HEK293 (cell line): ENCODE data around the gene PTPN18.

Experiments
- CTCF ChIA-PET: fragments of 350-600 bp; formaldehyde crosslinking; extraction: SDS; loops from one replicate; lab custom pipeline; 2021; ENCODE audit warnings: antibody characterized with exemption; lab: Yijun Ruan, JAX
- POLR2A ChIA-PET: fragments of 300-600 bp; formaldehyde crosslinking; extraction: SDS; loops from one replicate; lab custom pipeline; 2020; ENCODE audit warnings: antibody characterized with exemption, inconsistent platforms; lab: Yijun Ruan, JAX
- H3K27ac ChIP-seq: fragments of 200-500 bp; sonication (Bioruptor generic); 2 replicates; pipeline ENCODE4 v1.5.1; 2014; ENCODE audit warnings: low read depth, low read length, control low read depth, inconsistent platforms; ENCODE audit errors: extremely low read depth
- H3K36me3 ChIP-seq, 2 experiments: fragments of 200-500 bp in 1 of 2; sonication (Bioruptor generic) in 1 of 2; 1 replicate in 1 of 2; 2 replicates in 1 of 2; pipeline ENCODE4 v1.5.1; 2014 to 2017; ENCODE audit warnings: inconsistent platforms in 2 of 2, low read length in 2 of 2; ENCODE audit not compliant: control insufficient read depth in 2 of 2, insufficient read depth in 1 of 2
- H3K4me1 ChIP-seq: fragments of 200-500 bp; sonication (Bioruptor generic); 2 replicates; pipeline ENCODE4 v1.5.1; 2014; ENCODE audit warnings: mild to moderate bottlenecking, low read length, inconsistent platforms; ENCODE audit not compliant: control insufficient read depth, insufficient read depth
- H3K4me3 ChIP-seq: 2 replicates; pipeline ENCODE4 v1.5.1; 2011; ENCODE audit warnings: low read depth, mild to moderate bottlenecking, control low read depth, low read length, moderate library complexity
- H3K9me3 ChIP-seq: fragments of 200-500 bp; sonication (Bioruptor generic); 2 replicates; pipeline ENCODE4 v1.5.1; 2014; ENCODE audit warnings: low read depth, low read length, inconsistent platforms; ENCODE audit not compliant: control insufficient read depth, insufficient read depth
- KLF10 ChIP-seq: fragments of 450-650 bp; IDR thresholded peaks from 2 replicates; pipeline ENCODE4 v1.5.1; 2018; ENCODE audit warnings: missing biosample characterization, mild to moderate bottlenecking, missing genetic modification characterization
- KLF9 ChIP-seq: fragments of 450-650 bp; formaldehyde crosslinking; IDR thresholded peaks from 2 replicates; pipeline ENCODE4 v1.5.1; 2016; ENCODE audit warnings: missing biosample characterization, missing genetic modification characterization, low read depth
- OSR2 ChIP-seq: fragments of 450-650 bp; formaldehyde crosslinking; IDR thresholded peaks from 2 replicates; pipeline ENCODE4 v1.5.1; 2016; ENCODE audit warnings: missing biosample characterization, missing genetic modification characterization
- SCRT1 ChIP-seq: fragments of 450-650 bp; formaldehyde crosslinking; IDR thresholded peaks from 2 replicates; pipeline ENCODE4 v1.5.1; 2016; ENCODE audit warnings: missing biosample characterization, missing genetic modification characterization, borderline replicate concordance
- SCRT2 ChIP-seq: fragments of 450-650 bp; formaldehyde crosslinking; IDR thresholded peaks from 2 replicates; pipeline ENCODE4 v1.5.1; 2016; ENCODE audit warnings: missing biosample characterization, missing genetic modification characterization
- SP2 ChIP-seq: fragments of 450-650 bp; formaldehyde crosslinking; IDR thresholded peaks from 2 replicates; pipeline ENCODE4 v1.5.1; 2016; ENCODE audit warnings: missing biosample characterization, missing genetic modification characterization
- SP3 ChIP-seq: fragments of 450-650 bp; formaldehyde crosslinking; IDR thresholded peaks from 2 replicates; pipeline ENCODE4 v1.5.1; 2016; ENCODE audit warnings: missing biosample characterization, missing genetic modification characterization
- ZBTB17 ChIP-seq: fragments of 450-650 bp; formaldehyde crosslinking; IDR thresholded peaks from 2 replicates; pipeline ENCODE4 v1.5.1; 2016; ENCODE audit warnings: missing biosample characterization, missing genetic modification characterization
- ZBTB48 ChIP-seq: fragments of 450-650 bp; formaldehyde crosslinking; IDR thresholded peaks from 2 replicates; pipeline ENCODE4 v1.5.1; 2016; ENCODE audit warnings: missing biosample characterization, missing genetic modification characterization
- ZFP37 ChIP-seq: fragments of 450-650 bp; formaldehyde crosslinking; IDR thresholded peaks from 2 replicates; pipeline ENCODE4 v1.5.1; 2016; ENCODE audit warnings: missing biosample characterization, missing genetic modification characterization
- ZNF16 ChIP-seq: fragments of 450-650 bp; formaldehyde crosslinking; IDR thresholded peaks from 2 replicates; pipeline ENCODE4 v1.5.1; 2016; ENCODE audit warnings: low read depth, missing biosample characterization, missing genetic modification characterization
- ZNF248 ChIP-seq: fragments of 450-650 bp; formaldehyde crosslinking; IDR thresholded peaks from 2 replicates; pipeline ENCODE4 v1.5.1; 2017; ENCODE audit warnings: missing biosample characterization, missing genetic modification characterization
- ZNF394 ChIP-seq: fragments of 450-650 bp; formaldehyde crosslinking; IDR thresholded peaks from 2 replicates; pipeline ENCODE4 v1.5.1; 2016; ENCODE audit warnings: missing biosample characterization, missing genetic modification characterization, mild to moderate bottlenecking, moderate library complexity, borderline replicate concordance
- ZNF423 ChIP-seq: fragments of 450-650 bp; formaldehyde crosslinking; IDR thresholded peaks from 2 replicates; pipeline ENCODE4 v1.5.1; 2016; ENCODE audit warnings: missing biosample characterization, missing genetic modification characterization
- ZNF555 ChIP-seq: fragments of 450-650 bp; formaldehyde crosslinking; conservative IDR thresholded peaks from 2 replicates; pipeline ENCODE4 v1.5.1; 2017; ENCODE audit warnings: missing biosample characterization, mild to moderate bottlenecking, missing genetic modification characterization, inconsistent platforms
- ZNF561 ChIP-seq: fragments of 450-650 bp; IDR thresholded peaks from 2 replicates; pipeline ENCODE4 v1.5.1; 2018; ENCODE audit warnings: missing biosample characterization, missing genetic modification characterization, borderline replicate concordance
- ZNF747 ChIP-seq: fragments of 450-650 bp; formaldehyde crosslinking; IDR thresholded peaks from 2 replicates; pipeline ENCODE4 v1.5.1; 2016; ENCODE audit warnings: missing biosample characterization, missing genetic modification characterization
- ZNF76 ChIP-seq: fragments of 450-650 bp; formaldehyde crosslinking; IDR thresholded peaks from 2 replicates; pipeline ENCODE4; 2016; ENCODE audit warnings: low read depth, missing biosample characterization, missing genetic modification characterization, borderline replicate concordance
- ZNF768 ChIP-seq: fragments of 450-650 bp; formaldehyde crosslinking; IDR thresholded peaks from 2 replicates; pipeline ENCODE4 v1.5.1; 2018; ENCODE audit warnings: missing biosample characterization, mild to moderate bottlenecking, missing genetic modification characterization
- ZXDB ChIP-seq: fragments of 450-650 bp; formaldehyde crosslinking; IDR thresholded peaks from 2 replicates; pipeline ENCODE4 v1.5.1; 2016; ENCODE audit warnings: missing biosample characterization, missing genetic modification characterization
- TF ChIP-seq, protein P1 (sequence below): fragments of 450-650 bp; formaldehyde crosslinking; IDR thresholded peaks from 2 replicates; pipeline ENCODE4 v1.5.1; 2016; ENCODE audit warnings: missing biosample characterization, missing genetic modification characterization
- TF ChIP-seq, protein P2 (sequence below): fragments of 450-650 bp; formaldehyde crosslinking; IDR thresholded peaks from 2 replicates; pipeline ENCODE4 v1.5.1; 2017; ENCODE audit warnings: missing biosample characterization, missing genetic modification characterization
- TF ChIP-seq, protein P3 (sequence below): fragments of 450-650 bp; formaldehyde crosslinking; IDR thresholded peaks from 2 replicates; pipeline ENCODE4 v1.5.1; 2016; ENCODE audit warnings: missing biosample characterization, missing genetic modification characterization
- TF ChIP-seq, protein P4 (sequence below): fragments of 450-650 bp; formaldehyde crosslinking; IDR thresholded peaks from 2 replicates; pipeline ENCODE4 v1.5.1; 2017; ENCODE audit warnings: missing biosample characterization, missing genetic modification characterization
- TF ChIP-seq, protein P5 (sequence below): fragments of 450-650 bp; formaldehyde crosslinking; IDR thresholded peaks from 2 replicates; pipeline ENCODE4 v1.5.1; 2016; ENCODE audit warnings: missing biosample characterization, missing genetic modification characterization
- TF ChIP-seq, protein P6 (sequence below): fragments of 450-650 bp; IDR thresholded peaks from 2 replicates; pipeline ENCODE4 v1.5.1; 2018; ENCODE audit warnings: missing biosample characterization, missing genetic modification characterization

PTPN18 gene

DNA sequence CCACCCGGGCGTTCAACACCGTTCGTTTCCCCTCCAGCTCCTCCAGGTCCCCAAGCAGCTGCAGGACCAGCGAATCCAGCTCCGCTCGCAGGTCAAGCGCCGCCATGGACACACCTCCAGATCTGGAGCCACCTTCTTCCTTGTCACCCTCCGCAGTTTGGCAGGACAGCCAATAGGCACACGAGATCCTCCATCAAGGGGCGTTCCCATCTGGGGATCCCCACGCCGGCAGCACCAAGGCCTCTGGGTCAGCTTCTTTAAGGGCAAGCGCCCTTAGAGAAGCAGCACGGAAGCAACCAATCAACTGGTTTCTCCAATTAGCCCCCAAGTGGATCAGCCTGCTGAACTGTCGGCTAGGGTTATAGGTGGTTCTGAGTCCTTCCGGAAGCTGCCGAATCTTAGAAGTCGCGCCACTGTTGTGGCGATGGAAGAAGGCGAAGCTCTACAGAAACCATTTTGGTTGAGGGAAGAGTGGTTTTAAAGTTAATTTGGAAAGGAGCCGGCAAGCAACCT is 13.8 kb upstream of the PTPN18 start (continued):
- TF ChIP-seq SP2 (tag by site-specific recombination) (peak; percentile 82), ZXDB (tag by site-specific recombination) (peak; percentile 35; the same call in 1 of the 2 replicates), KLF10 (tag by site-specific recombination) (peak; percentile 80; the same call in 1 of the 2 replicates), ZNF423 (no peak), SCRT1 (tag by site-specific recombination) (no peak), SCRT2 (tag by site-specific recombination) (peak; percentile 10; the same call in 1 of the 2 replicates), KLF9 (tag by site-specific recombination) (peak; percentile 60), ZNF76 (tag by site-specific recombination) (peak; percentile 59), ZNF394 (peak; percentile 59; the same call in 1 of the 2 replicates), OSR2 (tag by site-specific recombination) (peak; percentile 54), ZBTB17 (tag by site-specific recombination) (no peak), ZNF561 (tag by site-specific recombination) (peak; percentile 67)
- TF ChIP-seq, protein P1, sequence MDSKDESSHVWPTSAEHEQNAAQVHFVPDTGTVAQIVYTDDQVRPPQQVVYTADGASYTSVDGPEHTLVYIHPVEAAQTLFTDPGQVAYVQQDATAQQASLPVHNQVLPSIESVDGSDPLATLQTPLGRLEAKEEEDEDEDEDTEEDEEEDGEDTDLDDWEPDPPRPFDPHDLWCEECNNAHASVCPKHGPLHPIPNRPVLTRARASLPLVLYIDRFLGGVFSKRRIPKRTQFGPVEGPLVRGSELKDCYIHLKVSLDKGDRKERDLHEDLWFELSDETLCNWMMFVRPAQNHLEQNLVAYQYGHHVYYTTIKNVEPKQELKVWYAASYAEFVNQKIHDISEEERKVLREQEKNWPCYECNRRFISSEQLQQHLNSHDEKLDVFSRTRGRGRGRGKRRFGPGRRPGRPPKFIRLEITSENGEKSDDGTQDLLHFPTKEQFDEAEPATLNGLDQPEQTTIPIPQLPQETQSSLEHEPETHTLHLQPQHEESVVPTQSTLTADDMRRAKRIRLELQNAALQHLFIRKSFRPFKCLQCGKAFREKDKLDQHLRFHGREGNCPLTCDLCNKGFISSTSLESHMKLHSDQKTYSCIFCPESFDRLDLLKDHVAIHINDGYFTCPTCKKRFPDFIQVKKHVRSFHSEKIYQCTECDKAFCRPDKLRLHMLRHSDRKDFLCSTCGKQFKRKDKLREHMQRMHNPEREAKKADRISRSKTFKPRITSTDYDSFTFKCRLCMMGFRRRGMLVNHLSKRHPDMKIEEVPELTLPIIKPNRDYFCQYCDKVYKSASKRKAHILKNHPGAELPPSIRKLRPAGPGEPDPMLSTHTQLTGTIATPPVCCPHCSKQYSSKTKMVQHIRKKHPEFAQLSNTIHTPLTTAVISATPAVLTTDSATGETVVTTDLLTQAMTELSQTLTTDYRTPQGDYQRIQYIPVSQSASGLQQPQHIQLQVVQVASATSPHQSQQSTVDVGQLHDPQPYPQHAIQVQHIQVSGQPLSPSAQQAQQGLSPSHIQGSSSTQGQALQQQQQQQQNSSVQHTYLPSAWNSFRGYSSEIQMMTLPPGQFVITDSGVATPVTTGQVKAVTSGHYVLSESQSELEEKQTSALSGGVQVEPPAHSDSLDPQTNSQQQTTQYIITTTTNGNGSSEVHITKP (tag by site-specific recombination): peak; percentile 65
- TF ChIP-seq, protein P2, sequence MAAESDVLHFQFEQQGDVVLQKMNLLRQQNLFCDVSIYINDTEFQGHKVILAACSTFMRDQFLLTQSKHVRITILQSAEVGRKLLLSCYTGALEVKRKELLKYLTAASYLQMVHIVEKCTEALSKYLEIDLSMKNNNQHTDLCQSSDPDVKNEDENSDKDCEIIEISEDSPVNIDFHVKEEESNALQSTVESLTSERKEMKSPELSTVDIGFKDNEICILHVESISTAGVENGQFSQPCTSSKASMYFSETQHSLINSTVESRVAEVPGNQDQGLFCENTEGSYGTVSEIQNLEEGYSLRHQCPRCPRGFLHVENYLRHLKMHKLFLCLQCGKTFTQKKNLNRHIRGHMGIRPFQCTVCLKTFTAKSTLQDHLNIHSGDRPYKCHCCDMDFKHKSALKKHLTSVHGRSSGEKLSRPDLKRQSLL: peak; percentile 79

DNA sequence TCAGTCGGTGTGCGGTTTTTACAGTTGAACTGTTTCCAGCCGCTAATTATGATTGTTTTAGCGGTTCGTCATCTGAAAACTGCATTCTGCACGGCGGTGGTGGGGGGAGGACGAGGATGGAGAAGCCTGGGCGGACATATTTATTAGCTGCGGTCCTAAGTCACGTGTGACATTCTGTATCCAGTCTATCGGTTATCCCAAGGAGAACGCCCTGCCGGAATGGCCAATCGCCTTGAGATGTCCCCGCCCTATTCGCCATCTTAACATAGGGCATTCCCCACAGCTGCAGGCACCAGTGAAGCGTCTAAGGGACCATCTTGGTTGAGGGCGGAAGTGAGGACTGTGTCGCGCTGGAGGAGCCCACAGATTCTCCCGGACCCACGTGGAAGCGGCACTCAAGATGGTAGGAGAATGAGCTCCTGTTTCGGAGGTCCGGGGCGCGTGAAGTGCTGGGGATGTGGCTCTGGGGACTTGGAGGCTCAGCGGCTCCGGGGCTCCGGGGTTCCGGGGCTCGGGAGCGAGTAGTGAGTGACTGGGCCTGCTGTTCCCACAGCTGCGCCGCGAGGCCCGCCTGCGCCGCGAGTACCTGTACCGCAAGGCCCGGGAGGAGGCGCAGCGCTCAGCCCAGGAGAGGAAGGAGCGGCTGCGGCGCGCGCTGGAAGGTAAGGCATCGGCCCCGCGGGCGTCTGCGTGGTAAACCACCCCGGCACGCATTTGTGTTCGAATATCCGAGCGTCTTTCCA is 13.2 kb upstream of the PTPN18 start, which contains the start of gene IMP4:
TSS of gene IMP4 (plus strand) at position 365 of the 743 bp plus-strand sequence. CDS start at position 401, 36 bp downstream.
- Histone ChIP-seq H3K9me3 (no peaks in the 10 kb centered on the region), H3K27ac (peak within 1 kb of the TSS; percentile 40; the same call in 1 of the 2 replicates), H3K4me1 (no peaks in the 10 kb centered on the region), H3K4me3 (peak within 1 kb of the TSS; percentile 90), H3K36me3 (peaks cover 11 to 61% of the 10 kb centered on the region in 2 experiments; a peak in 2 of 3 replicates)
- ChIA-PET POLR2A (interaction anchor here (0.8 to 3.0 kb wide), 8 partner anchors 8 to 166 kb away, joined by 3 to 25 read pairs (median 8); partner anchors contain the start of genes PTPN18 and SMPD4), CTCF (interaction anchor here (0.7 to 2.2 kb wide), 5 partner anchors 10 to 534 kb away, joined by 3 to 16 read pairs (median 5); partner anchors contain the start of genes MZT2B and SMPD4)
- TF ChIP-seq ZNF561 (tag by site-specific recombination): peak; percentile 14; the same call in 1 of the 2 replicates
- no peak for TF ChIP-seq ZNF555 (tag by site-specific recombination)
- no peak for TF ChIP-seq ZNF747
- peak; percentile 84 for TF ChIP-seq SP3 (tag by site-specific recombination)
- no peak for TF ChIP-seq ZNF248 (tag by site-specific recombination)
- TF ChIP-seq, protein P3, sequence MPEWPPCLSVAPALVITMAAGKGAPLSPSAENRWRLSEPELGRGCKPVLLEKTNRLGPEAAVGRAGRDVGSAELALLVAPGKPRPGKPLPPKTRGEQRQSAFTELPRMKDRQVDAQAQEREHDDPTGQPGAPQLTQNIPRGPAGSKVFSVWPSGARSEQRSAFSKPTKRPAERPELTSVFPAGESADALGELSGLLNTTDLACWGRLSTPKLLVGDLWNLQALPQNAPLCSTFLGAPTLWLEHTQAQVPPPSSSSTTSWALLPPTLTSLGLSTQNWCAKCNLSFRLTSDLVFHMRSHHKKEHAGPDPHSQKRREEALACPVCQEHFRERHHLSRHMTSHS: no peak
- TF ChIP-seq, protein P4, sequence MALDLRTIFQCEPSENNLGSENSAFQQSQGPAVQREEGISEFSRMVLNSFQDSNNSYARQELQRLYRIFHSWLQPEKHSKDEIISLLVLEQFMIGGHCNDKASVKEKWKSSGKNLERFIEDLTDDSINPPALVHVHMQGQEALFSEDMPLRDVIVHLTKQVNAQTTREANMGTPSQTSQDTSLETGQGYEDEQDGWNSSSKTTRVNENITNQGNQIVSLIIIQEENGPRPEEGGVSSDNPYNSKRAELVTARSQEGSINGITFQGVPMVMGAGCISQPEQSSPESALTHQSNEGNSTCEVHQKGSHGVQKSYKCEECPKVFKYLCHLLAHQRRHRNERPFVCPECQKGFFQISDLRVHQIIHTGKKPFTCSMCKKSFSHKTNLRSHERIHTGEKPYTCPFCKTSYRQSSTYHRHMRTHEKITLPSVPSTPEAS (tag by site-specific recombination): no peak
- TF ChIP-seq, protein P5, sequence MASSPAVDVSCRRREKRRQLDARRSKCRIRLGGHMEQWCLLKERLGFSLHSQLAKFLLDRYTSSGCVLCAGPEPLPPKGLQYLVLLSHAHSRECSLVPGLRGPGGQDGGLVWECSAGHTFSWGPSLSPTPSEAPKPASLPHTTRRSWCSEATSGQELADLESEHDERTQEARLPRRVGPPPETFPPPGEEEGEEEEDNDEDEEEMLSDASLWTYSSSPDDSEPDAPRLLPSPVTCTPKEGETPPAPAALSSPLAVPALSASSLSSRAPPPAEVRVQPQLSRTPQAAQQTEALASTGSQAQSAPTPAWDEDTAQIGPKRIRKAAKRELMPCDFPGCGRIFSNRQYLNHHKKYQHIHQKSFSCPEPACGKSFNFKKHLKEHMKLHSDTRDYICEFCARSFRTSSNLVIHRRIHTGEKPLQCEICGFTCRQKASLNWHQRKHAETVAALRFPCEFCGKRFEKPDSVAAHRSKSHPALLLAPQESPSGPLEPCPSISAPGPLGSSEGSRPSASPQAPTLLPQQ: peak; percentile 39; the same call in 1 of the 2 replicates
- peak; percentile 70; the same call in 1 of the 2 replicates for TF ChIP-seq ZFP37 (tag by site-specific recombination)
- TF ChIP-seq, protein P6, sequence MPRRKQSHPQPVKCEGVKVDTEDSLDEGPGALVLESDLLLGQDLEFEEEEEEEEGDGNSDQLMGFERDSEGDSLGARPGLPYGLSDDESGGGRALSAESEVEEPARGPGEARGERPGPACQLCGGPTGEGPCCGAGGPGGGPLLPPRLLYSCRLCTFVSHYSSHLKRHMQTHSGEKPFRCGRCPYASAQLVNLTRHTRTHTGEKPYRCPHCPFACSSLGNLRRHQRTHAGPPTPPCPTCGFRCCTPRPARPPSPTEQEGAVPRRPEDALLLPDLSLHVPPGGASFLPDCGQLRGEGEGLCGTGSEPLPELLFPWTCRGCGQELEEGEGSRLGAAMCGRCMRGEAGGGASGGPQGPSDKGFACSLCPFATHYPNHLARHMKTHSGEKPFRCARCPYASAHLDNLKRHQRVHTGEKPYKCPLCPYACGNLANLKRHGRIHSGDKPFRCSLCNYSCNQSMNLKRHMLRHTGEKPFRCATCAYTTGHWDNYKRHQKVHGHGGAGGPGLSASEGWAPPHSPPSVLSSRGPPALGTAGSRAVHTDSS: 0 out of 2 replicates have a peak, but pooled peaks have one; percentile 8
- no peak for TF ChIP-seq ZBTB48 (tag by site-specific recombination)
- TF ChIP-seq ZNF768 (tag by site-specific recombination): no peak
- no peak for TF ChIP-seq ZNF16
